DOHH2 (cell line): Measurements from ENCODE around the gene ADAMTS2.

ENCODE experiments used
- H3F3A ChIP-seq: fragments of 200-600 bp; sonication (generic), shearing (Covaris generic); 2 replicates; pipeline ENCODE4 v1.6.0; 2016; ENCODE audit warnings: antibody characterized with exemption, mild to moderate bottlenecking; ENCODE audit not compliant: control insufficient read depth, insufficient read depth
- H3K27ac ChIP-seq: fragments of 200-600 bp; sonication (generic); 2 replicates; pipeline ENCODE4 v1.5.1; 2014; ENCODE audit warnings: low read depth, mild to moderate bottlenecking, low read length, moderate library complexity
- H3K27me3 ChIP-seq: fragments of 200-600 bp; sonication (generic); 2 replicates; pipeline ENCODE4 v1.6.1; 2014; ENCODE audit warnings: mild to moderate bottlenecking, low read length, mixed read lengths; ENCODE audit not compliant: control insufficient read depth
- H3K36me3 ChIP-seq: fragments of 200-600 bp; sonication (generic); 2 replicates; pipeline ENCODE4 v1.6.1; 2014; ENCODE audit warnings: mild to moderate bottlenecking, low read length, moderate library complexity, mixed read lengths; ENCODE audit not compliant: control insufficient read depth
- H3K4me1 ChIP-seq: fragments of 200-600 bp; sonication (generic); 2 replicates; pipeline ENCODE4 v1.6.1; 2014; ENCODE audit warnings: mild to moderate bottlenecking, low read length, mixed read lengths; ENCODE audit not compliant: control insufficient read depth
- H3K4me2 ChIP-seq: fragments of 200-600 bp; sonication (generic); 2 replicates; pipeline ENCODE4 v1.6.0; 2014; ENCODE audit warnings: mild to moderate bottlenecking, low read length, moderate library complexity
- H3K4me3 ChIP-seq: fragments of 200-600 bp; sonication (generic); 2 replicates; pipeline ENCODE4 v1.5.1; 2014; ENCODE audit warnings: mild to moderate bottlenecking, low read length, mixed read lengths
- H3K79me2 ChIP-seq: fragments of 200-600 bp; sonication (generic); 2 replicates; pipeline ENCODE4 v1.6.1; 2014; ENCODE audit warnings: mild to moderate bottlenecking, low read length, mixed read lengths; ENCODE audit not compliant: control insufficient read depth
- H3K9me2 ChIP-seq: fragments of 200-600 bp; sonication (generic); replicated peaks from 2 replicates; pipeline ENCODE4 v1.6.1; 2014; ENCODE audit warnings: mild to moderate bottlenecking, low read length, mixed read lengths; ENCODE audit not compliant: control insufficient read depth
- H3K9me3 ChIP-seq: fragments of 200-600 bp; sonication (generic); 2 replicates; pipeline ENCODE4 v1.6.1; 2014; ENCODE audit warnings: antibody characterized with exemption, low read length, mixed read lengths; ENCODE audit not compliant: control insufficient read depth, insufficient read depth
- H4K20me1 ChIP-seq: fragments of 200-600 bp; sonication (generic); 2 replicates; pipeline ENCODE4 v1.6.0; 2014; ENCODE audit warnings: low read depth, mild to moderate bottlenecking, antibody characterized with exemption, low read length, moderate library complexity; ENCODE audit not compliant: control insufficient read depth, insufficient read depth
- EZH2phosphoT487 ChIP-seq: fragments of 200-600 bp; sonication (generic); IDR thresholded peaks from 2 replicates; pipeline ENCODE4 v1.6.1; 2017; ENCODE audit warnings: borderline replicate concordance, mild to moderate bottlenecking, antibody characterized with exemption, low read length, moderate library complexity, mixed read lengths
- TF ChIP-seq, protein P1 (sequence below): fragments of 200-600 bp; sonication (generic); IDR thresholded peaks from one replicate; pipeline ENCODE4 v1.5.1; 2014; ENCODE audit warnings: antibody characterized with exemption, mild to moderate bottlenecking, low read depth, low read length; ENCODE audit not compliant: poor library complexity, severe bottlenecking

Gene ADAMTS2

GRCh38 chr5:179235416-179236400 lies 109.6 kb downstream of the ADAMTS2 start:
- no peaks in the 10 kb centered on the region for H3K9me3 ChIP-seq
- H3K27me3 ChIP-seq = no peaks in the 10 kb centered on the region
- H3K36me3 ChIP-seq = no peaks in the 10 kb centered on the region
- no peaks in the 10 kb centered on the region for H4K20me1 ChIP-seq
- H3K4me1 ChIP-seq = no peaks in the 10 kb centered on the region
- no peaks in the 10 kb centered on the region for H3K9me2 ChIP-seq
- no peak overlapping the region for H3K4me2 ChIP-seq
- no peak overlapping the region for H3K4me3 ChIP-seq
- no peak overlapping the region for H3K27ac ChIP-seq
- TF ChIP-seq EZH2phosphoT487 = no peak
- TF ChIP-seq, protein P1, sequence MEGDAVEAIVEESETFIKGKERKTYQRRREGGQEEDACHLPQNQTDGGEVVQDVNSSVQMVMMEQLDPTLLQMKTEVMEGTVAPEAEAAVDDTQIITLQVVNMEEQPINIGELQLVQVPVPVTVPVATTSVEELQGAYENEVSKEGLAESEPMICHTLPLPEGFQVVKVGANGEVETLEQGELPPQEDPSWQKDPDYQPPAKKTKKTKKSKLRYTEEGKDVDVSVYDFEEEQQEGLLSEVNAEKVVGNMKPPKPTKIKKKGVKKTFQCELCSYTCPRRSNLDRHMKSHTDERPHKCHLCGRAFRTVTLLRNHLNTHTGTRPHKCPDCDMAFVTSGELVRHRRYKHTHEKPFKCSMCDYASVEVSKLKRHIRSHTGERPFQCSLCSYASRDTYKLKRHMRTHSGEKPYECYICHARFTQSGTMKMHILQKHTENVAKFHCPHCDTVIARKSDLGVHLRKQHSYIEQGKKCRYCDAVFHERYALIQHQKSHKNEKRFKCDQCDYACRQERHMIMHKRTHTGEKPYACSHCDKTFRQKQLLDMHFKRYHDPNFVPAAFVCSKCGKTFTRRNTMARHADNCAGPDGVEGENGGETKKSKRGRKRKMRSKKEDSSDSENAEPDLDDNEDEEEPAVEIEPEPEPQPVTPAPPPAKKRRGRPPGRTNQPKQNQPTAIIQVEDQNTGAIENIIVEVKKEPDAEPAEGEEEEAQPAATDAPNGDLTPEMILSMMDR = no peak
- no peaks in the 10 kb centered on the region for H3K79me2 ChIP-seq
- H3F3A ChIP-seq = no peaks in the 10 kb centered on the region

DNA sequence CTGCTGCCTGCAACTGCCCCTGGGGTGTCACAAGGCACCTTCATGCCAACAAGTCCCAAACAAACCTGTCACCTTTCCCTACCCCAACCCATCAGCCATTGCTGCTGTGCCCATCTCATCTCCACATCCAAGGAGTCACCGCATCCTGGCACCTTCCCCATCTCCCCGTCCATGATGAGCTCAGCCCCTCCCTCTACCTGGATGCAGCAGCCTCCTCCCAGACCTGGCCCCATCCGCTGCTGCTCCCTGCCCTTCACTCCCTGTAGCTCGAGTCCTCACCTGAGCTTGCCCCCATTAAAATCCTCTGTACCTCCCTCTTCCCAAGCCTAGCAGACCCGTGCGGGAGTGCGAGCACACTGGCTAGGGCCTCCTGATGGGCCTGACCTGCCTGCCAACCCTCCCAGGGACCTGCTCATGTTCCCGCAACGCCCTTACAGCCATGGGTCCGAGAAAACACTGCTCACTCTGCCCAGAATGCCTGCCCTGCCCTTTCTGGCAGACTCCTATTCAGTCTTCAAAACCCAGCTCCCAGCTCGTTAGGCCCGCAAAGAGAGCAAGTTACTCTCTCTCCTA lies 110.6 kb downstream of the ADAMTS2 start:
- H3K4me1 ChIP-seq = no peaks in the 10 kb centered on the region
- H3K9me2 ChIP-seq = no peaks in the 10 kb centered on the region
- H3K79me2 ChIP-seq = no peaks in the 10 kb centered on the region
- H3F3A ChIP-seq = no peaks in the 10 kb centered on the region
- H3K27me3 ChIP-seq = no peaks in the 10 kb centered on the region
- H3K4me3 ChIP-seq = no peak overlapping the region
- H4K20me1 ChIP-seq = no peaks in the 10 kb centered on the region
- no peak overlapping the region for H3K27ac ChIP-seq
- no peaks in the 10 kb centered on the region for H3K9me3 ChIP-seq
- no peaks in the 10 kb centered on the region for H3K36me3 ChIP-seq
- no peak overlapping the region for H3K4me2 ChIP-seq
- TF ChIP-seq, protein P1 = no peak
- TF ChIP-seq EZH2phosphoT487 = no peak

DNA sequence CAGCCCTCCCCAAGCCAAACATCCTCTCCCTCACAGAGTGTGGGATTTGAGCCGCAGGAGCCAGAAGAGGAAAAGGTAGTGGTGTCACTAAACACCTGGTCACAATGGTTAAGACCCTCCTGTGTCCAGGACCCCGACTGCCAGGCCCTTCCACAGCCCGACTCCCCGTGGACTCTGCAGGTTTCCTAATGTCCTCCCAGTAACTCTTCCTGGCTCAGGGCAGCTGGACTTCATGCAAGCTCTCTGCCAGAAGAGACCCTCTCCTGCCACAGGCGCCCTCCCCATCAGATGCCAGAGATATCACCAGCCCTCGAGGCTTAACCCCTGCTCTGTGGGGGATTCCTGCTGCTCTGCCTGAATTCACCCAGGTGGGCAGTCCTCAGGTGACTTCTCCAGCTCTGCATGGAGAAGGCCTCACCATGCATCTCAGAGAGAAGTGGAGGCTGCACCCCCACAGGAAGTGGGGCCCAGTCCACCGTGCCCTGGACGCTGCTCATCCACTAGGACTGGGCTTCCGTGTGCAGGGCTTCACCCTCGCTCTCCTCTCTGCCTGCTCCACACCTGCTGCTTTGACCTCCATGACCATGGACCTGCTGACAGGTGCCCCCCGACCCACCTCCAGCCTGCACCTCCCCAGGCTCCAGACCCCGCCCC lies 111.2 kb downstream of the ADAMTS2 start:
- TF ChIP-seq EZH2phosphoT487 = no peak
- TF ChIP-seq, protein P1 = no peak
- Histone ChIP-seq H3K4me1 (no peaks in the 10 kb centered on the region), H3K36me3 (no peaks in the 10 kb centered on the region), H3K9me2 (no peaks in the 10 kb centered on the region), H3K9me3 (no peaks in the 10 kb centered on the region), H3K27me3 (no peaks in the 10 kb centered on the region), H3K4me2 (no peak overlapping the region), H4K20me1 (no peaks in the 10 kb centered on the region), H3F3A (no peaks in the 10 kb centered on the region), H3K79me2 (no peaks in the 10 kb centered on the region), H3K4me3 (no peak overlapping the region), H3K27ac (no peak overlapping the region)
